Stimulated activated memory B cell treated with anti-CD40 and anti-IgM and Interleukin-4, amounts not matched to agents 10 μg/mL and 1 μg/mL and 100 μg/mL, for 72 hours (primary cell): ENCODE data around the gene TRPM3.

Source experiments
- ATAC-seq: fragments of 150-1000 bp; cut with Tn5 transposase; 2 replicates; pipeline ENCODE4 v1.10.0; 2021
- H3K27ac Mint-ChIP-seq: one replicate; pipeline ENCODE4 v1.8.0; 2022; ENCODE audit warnings: mild to moderate bottlenecking, mixed read lengths
- H3K27me3 Mint-ChIP-seq: one replicate; pipeline ENCODE4 v1.8.0; 2022; ENCODE audit warnings: mixed read lengths
- H3K36me3 Mint-ChIP-seq: one replicate; pipeline ENCODE4 v1.8.0; 2022; ENCODE audit warnings: mixed read lengths
- H3K4me1 Mint-ChIP-seq: one replicate; pipeline ENCODE4 v1.8.0; 2022; ENCODE audit warnings: mixed read lengths
- H3K4me3 Mint-ChIP-seq: one replicate; pipeline ENCODE4 v1.8.0; 2022; ENCODE audit warnings: mild to moderate bottlenecking, moderate library complexity, mixed read lengths
- H3K9me3 Mint-ChIP-seq: one replicate; pipeline ENCODE4 v1.8.0; 2022; ENCODE audit warnings: mixed read lengths

The TRPM3 gene

GRCh38 chr9:70924895-70925547, 196.4 kb downstream of the TRPM3 start:
- H3K36me3 Mint-ChIP-seq: no peaks in the 10 kb centered on the region

GRCh38 chr9:70924380-70924779, 197.0 kb downstream of the TRPM3 start:
- ATAC-seq: no peak
- no peak overlapping the region for H3K27ac Mint-ChIP-seq

More at GRCh38 chr9:70924895-70925547, 196.4 kb downstream of the TRPM3 start:
- no peaks in the 10 kb centered on the region for H3K4me1 Mint-ChIP-seq
- H3K9me3 Mint-ChIP-seq: peaks cover 2% of the 10 kb centered on the region
- peak; percentile 57 for ATAC-seq
- H3K27ac Mint-ChIP-seq: no peak overlapping the region
- no peaks in the 10 kb centered on the region for H3K27me3 Mint-ChIP-seq
- H3K4me3 Mint-ChIP-seq: no peak overlapping the region

GRCh38 chr9:70923961-70924360, 197.5 kb downstream of the TRPM3 start:
- H3K9me3 Mint-ChIP-seq: peaks cover 2% of the 10 kb centered on the region
- no peak for ATAC-seq
- no peak overlapping the region for H3K4me3 Mint-ChIP-seq
- no peaks in the 10 kb centered on the region for H3K36me3 Mint-ChIP-seq
- H3K4me1 Mint-ChIP-seq: no peaks in the 10 kb centered on the region
- no peak overlapping the region for H3K27ac Mint-ChIP-seq
- H3K27me3 Mint-ChIP-seq: no peaks in the 10 kb centered on the region

More at GRCh38 chr9:70924380-70924779, 197.0 kb downstream of the TRPM3 start:
- Mint-ChIP-seq H3K36me3 (no peaks in the 10 kb centered on the region), H3K9me3 (peaks cover 2% of the 10 kb centered on the region), H3K27me3 (no peaks in the 10 kb centered on the region), H3K4me1 (no peaks in the 10 kb centered on the region), H3K4me3 (no peak overlapping the region)

- Mint-ChIP-seq H3K4me3 (no peak overlapping the region), H3K27ac (no peak overlapping the region), H3K9me3 (peaks cover 5% of the 10 kb centered on the region), H3K27me3 (no peaks in the 10 kb centered on the region), H3K36me3 (no peaks in the 10 kb centered on the region), H3K4me1 (no peaks in the 10 kb centered on the region)
- no peak for ATAC-seq
These were observed 200.3 kb downstream of the TRPM3 start for GRCh38 chr9:70921136-70921535.

GRCh38 chr9:70917277-70917676, 204.1 kb downstream of the TRPM3 start:
- Mint-ChIP-seq H3K4me1 (no peaks in the 10 kb centered on the region), H3K36me3 (no peaks in the 10 kb centered on the region), H3K27ac (no peak overlapping the region), H3K9me3 (peaks cover 5% of the 10 kb centered on the region), H3K4me3 (no peak overlapping the region), H3K27me3 (no peaks in the 10 kb centered on the region)
- ATAC-seq: no peak

- Mint-ChIP-seq H3K4me3 (no peak overlapping the region), H3K27ac (no peak overlapping the region), H3K27me3 (no peaks in the 10 kb centered on the region), H3K9me3 (peaks cover 2% of the 10 kb centered on the region), H3K36me3 (no peaks in the 10 kb centered on the region), H3K4me1 (no peaks in the 10 kb centered on the region)
- no peak for ATAC-seq
These were observed 209.6 kb downstream of the TRPM3 start for GRCh38 chr9:70911791-70912190.

GRCh38 chr9:70910598-70910997, 210.8 kb downstream of the TRPM3 start:
- Mint-ChIP-seq H3K4me1 (no peaks in the 10 kb centered on the region), H3K27ac (no peak overlapping the region), H3K36me3 (no peaks in the 10 kb centered on the region), H3K27me3 (no peaks in the 10 kb centered on the region), H3K9me3 (peaks cover 2% of the 10 kb centered on the region), H3K4me3 (no peak overlapping the region)
- ATAC-seq: no peak

- no peak overlapping the region for H3K4me3 Mint-ChIP-seq
- H3K27me3 Mint-ChIP-seq: no peaks in the 10 kb centered on the region
- no peak for ATAC-seq
- H3K27ac Mint-ChIP-seq: no peak overlapping the region
- H3K36me3 Mint-ChIP-seq: no peaks in the 10 kb centered on the region
- H3K4me1 Mint-ChIP-seq: no peaks in the 10 kb centered on the region
- H3K9me3 Mint-ChIP-seq: no peaks in the 10 kb centered on the region
These were observed 218.7 kb downstream of the TRPM3 start for GRCh38 chr9:70902692-70903131.

GRCh38 chr9:70902171-70902570, 219.2 kb downstream of the TRPM3 start:
- H3K9me3 Mint-ChIP-seq: no peaks in the 10 kb centered on the region

GRCh38 chr9:70901746-70902145, 219.7 kb downstream of the TRPM3 start:
- H3K9me3 Mint-ChIP-seq: no peaks in the 10 kb centered on the region
- no peak for ATAC-seq
- no peaks in the 10 kb centered on the region for H3K36me3 Mint-ChIP-seq
- no peaks in the 10 kb centered on the region for H3K27me3 Mint-ChIP-seq
- no peaks in the 10 kb centered on the region for H3K4me1 Mint-ChIP-seq
- no peak overlapping the region for H3K4me3 Mint-ChIP-seq
- H3K27ac Mint-ChIP-seq: no peak overlapping the region

More at GRCh38 chr9:70902171-70902570, 219.2 kb downstream of the TRPM3 start:
- Mint-ChIP-seq H3K36me3 (no peaks in the 10 kb centered on the region), H3K4me1 (no peaks in the 10 kb centered on the region), H3K4me3 (no peak overlapping the region), H3K27ac (no peak overlapping the region), H3K27me3 (no peaks in the 10 kb centered on the region)
- no peak for ATAC-seq

- no peak for ATAC-seq
- Mint-ChIP-seq H3K36me3 (no peaks in the 10 kb centered on the region), H3K27me3 (no peaks in the 10 kb centered on the region), H3K4me3 (no peak overlapping the region), H3K4me1 (no peaks in the 10 kb centered on the region), H3K27ac (no peak overlapping the region), H3K9me3 (no peaks in the 10 kb centered on the region)
These were observed 220.4 kb downstream of the TRPM3 start for GRCh38 chr9:70901013-70901412.

- Mint-ChIP-seq H3K27me3 (peaks cover 9% of the 10 kb centered on the region), H3K4me1 (no peaks in the 10 kb centered on the region), H3K36me3 (no peaks in the 10 kb centered on the region), H3K9me3 (no peaks in the 10 kb centered on the region), H3K4me3 (no peak overlapping the region), H3K27ac (no peak overlapping the region)
- ATAC-seq: no peak
These were observed 227.8 kb downstream of the TRPM3 start for GRCh38 chr9:70893580-70894122.

- Mint-ChIP-seq H3K9me3 (no peaks in the 10 kb centered on the region), H3K36me3 (no peaks in the 10 kb centered on the region), H3K4me3 (no peak overlapping the region), H3K4me1 (no peaks in the 10 kb centered on the region), H3K27ac (no peak overlapping the region), H3K27me3 (peaks cover 9% of the 10 kb centered on the region)
- ATAC-seq: no peak
These were observed 232.9 kb downstream of the TRPM3 start for GRCh38 chr9:70888471-70888870.

- no peak overlapping the region for H3K27ac Mint-ChIP-seq
- no peaks in the 10 kb centered on the region for H3K4me1 Mint-ChIP-seq
- no peaks in the 10 kb centered on the region for H3K9me3 Mint-ChIP-seq
- no peak for ATAC-seq
- no peak overlapping the region for H3K4me3 Mint-ChIP-seq
- H3K27me3 Mint-ChIP-seq: peaks cover 9% of the 10 kb centered on the region
- H3K36me3 Mint-ChIP-seq: no peaks in the 10 kb centered on the region
These were observed 233.6 kb downstream of the TRPM3 start for GRCh38 chr9:70887826-70888225.

- no peaks in the 10 kb centered on the region for H3K9me3 Mint-ChIP-seq
- no peak for ATAC-seq
- no peaks in the 10 kb centered on the region for H3K27me3 Mint-ChIP-seq
- no peak overlapping the region for H3K27ac Mint-ChIP-seq
- H3K36me3 Mint-ChIP-seq: no peaks in the 10 kb centered on the region
- H3K4me1 Mint-ChIP-seq: no peaks in the 10 kb centered on the region
- no peak overlapping the region for H3K4me3 Mint-ChIP-seq
These were observed 237.2 kb downstream of the TRPM3 start for GRCh38 chr9:70883963-70884793.

- no peaks in the 10 kb centered on the region for H3K27me3 Mint-ChIP-seq
- H3K4me3 Mint-ChIP-seq: no peak overlapping the region
- H3K36me3 Mint-ChIP-seq: no peaks in the 10 kb centered on the region
- H3K4me1 Mint-ChIP-seq: no peaks in the 10 kb centered on the region
- H3K9me3 Mint-ChIP-seq: no peaks in the 10 kb centered on the region
- no peak for ATAC-seq
- H3K27ac Mint-ChIP-seq: no peak overlapping the region
These were observed 238.4 kb downstream of the TRPM3 start for GRCh38 chr9:70883056-70883455.
